ENCODE results near the gene CDC45.
A peak's percentile ranks its signal among the peaks of the same experiment; 100 is the strongest.
"Not testable (repeated sequence)": the region's sequence is repeated elsewhere in the genome, so short reads cannot be mapped to it uniquely, and the experiment has no call there.

The CDC45 gene

DNA sequence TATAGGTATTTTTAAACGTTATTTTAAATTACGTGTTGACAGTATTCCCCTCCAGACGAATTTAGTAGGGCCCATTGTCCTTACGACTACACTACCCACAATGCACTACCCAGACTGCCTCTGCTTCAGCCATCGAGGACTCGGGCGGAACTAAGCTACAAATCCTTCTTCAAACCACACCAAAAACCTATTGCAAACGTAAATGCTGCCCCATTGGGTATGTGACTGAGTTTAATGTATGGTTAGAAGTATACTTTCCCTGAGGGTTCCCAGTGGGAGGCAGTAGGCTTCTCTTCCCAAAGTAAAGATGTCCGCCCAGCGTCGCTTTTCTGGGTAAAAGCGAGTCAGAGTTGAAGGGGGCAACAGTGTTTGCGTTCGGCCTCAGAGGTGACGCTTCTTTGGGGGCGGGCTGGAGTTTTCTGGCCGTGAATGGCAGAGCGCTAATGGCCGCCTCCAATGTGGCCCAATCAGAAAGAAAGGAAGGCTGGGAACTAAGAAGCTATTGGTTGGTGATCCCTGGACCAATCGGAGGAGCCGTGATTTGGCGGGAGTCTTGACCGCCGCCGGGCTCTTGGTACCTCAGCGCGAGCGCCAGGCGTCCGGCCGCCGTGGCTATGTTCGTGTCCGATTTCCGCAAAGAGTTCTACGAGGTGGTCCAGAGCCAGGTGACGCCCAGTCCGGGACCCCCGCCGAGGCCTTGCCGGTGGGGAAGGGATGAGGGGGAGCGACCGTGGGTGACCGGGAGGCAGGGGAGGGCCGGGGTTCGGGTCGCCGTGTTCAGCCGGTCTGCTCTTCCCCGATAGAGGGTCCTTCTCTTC is at the start of gene CDC45:
CDC45 (plus strand) TSS at position 566 of the 818 bp plus-strand sequence; CDS start at position 615, 49 bp downstream.
- Histone ChIP-seq H3K4me1 (ENCODE audit: control insufficient read depth, insufficient read depth, low read length) (peaks cover 9% of the 10 kb centered on the region), H3K9ac (ENCODE audit: low read length) (peak within 1 kb of the TSS; percentile 81), H3K27ac (ENCODE audit: low read depth, low read length) (peak within 1 kb of the TSS; percentile 100), H3K36me3 (ENCODE audit: control insufficient read depth, insufficient read depth, low read length) (peaks cover 3% of the 10 kb centered on the region), H3K27me3 (ENCODE audit: control insufficient read depth, insufficient read depth, low read length) (no peaks in the 10 kb centered on the region), H3K4me3 (ENCODE audit: low read length) (peak within 1 kb of the TSS; percentile 89)

DNA sequence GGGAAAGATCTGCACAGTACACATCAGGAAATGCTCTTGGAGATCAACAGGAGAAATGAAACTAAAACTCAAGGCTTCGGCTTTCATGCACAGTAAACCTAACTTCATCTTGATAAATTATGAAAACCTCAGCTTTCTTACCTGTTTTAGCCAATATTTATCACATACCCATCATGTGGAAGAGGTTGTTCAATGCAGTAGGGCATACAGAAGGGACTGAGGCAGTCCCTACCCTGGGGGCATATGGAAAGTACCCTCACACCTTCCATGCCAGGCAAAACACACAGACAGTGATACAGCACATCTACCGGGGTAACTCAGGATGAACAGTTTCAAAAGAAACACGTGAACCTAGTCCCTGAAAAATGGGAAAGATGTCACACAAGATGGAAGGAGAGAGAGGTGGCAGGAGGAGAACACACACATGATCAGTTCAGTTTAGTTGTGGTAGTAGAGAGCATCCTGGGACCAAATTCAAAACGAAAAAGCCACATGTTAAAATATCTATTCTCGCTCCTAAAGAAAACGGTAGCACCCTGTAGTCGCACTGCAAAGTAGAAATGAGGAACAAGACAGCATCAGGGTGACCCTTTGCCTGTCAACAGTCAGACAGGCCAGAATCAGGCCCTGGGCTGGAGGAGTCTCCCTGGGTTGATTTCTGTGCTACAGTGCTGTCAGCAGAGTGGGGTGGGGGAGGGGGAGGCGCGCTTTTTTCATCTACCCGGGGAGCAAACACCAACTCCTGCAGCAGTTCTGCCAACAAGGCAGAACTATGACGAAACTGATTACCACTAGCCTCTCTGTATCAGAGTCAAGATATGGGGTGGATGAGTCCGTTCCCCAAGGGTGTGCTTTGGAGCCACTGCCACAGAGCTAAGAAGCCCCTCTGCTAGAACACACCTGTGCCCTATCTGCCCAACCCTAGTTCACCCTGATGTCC is 49.5 kb upstream of the CDC45 start:
- Histone ChIP-seq H3K4me3 (ENCODE audit: low read length) (peak overlapping the region; percentile 91), H3K36me3 (ENCODE audit: control insufficient read depth, insufficient read depth, low read length) (peaks cover 6% of the 10 kb centered on the region), H3K27me3 (ENCODE audit: control insufficient read depth, insufficient read depth, low read length) (no peaks in the 10 kb centered on the region), H3K4me1 (ENCODE audit: control insufficient read depth, insufficient read depth, low read length) (peaks cover 14% of the 10 kb centered on the region), H3K9ac (ENCODE audit: low read length) (peak overlapping the region; percentile 8), H3K27ac (ENCODE audit: low read depth, low read length) (no peak overlapping the region)

DNA sequence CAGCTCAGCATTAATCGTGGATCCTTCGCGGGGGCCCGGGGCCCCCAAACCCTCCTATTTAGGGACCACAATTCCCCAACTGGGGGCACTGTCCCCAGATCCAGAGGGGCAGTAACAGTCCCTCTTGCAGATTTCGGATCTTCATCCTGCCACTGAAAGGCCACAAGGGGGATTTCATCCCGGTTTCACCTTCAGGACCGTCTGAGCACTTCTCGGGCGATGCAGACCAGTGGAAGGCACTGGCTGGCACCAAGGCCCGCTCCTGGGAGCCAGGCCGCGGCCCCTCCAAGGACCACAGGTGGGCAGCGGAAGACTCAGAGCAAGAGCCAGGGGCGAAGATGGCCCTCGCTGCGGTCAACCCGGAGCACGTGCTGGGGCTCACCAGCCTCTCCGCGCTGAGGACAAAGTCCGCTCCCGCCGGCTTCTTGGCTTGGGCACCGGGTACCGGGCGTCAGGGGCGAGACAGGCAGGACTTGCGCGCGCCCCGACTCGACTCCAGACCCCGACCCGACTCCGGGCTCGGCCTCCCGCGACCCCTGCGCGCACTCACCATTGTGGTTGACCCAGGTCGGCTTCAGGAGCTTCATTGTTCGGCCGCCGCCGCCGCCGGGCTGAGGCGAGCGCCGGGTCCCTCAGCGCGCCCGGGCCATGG is 48.7 kb upstream of the CDC45 start:
- Histone ChIP-seq H3K9ac (ENCODE audit: low read length) (peak overlapping the region; percentile 8), H3K4me1 (ENCODE audit: control insufficient read depth, insufficient read depth, low read length) (peaks cover 14% of the 10 kb centered on the region), H3K36me3 (ENCODE audit: control insufficient read depth, insufficient read depth, low read length) (peaks cover 12% of the 10 kb centered on the region), H3K27me3 (ENCODE audit: control insufficient read depth, insufficient read depth, low read length) (no peaks in the 10 kb centered on the region), H3K27ac (ENCODE audit: low read depth, low read length) (no peak overlapping the region), H3K4me3 (ENCODE audit: low read length) (peak overlapping the region; percentile 91)

DNA sequence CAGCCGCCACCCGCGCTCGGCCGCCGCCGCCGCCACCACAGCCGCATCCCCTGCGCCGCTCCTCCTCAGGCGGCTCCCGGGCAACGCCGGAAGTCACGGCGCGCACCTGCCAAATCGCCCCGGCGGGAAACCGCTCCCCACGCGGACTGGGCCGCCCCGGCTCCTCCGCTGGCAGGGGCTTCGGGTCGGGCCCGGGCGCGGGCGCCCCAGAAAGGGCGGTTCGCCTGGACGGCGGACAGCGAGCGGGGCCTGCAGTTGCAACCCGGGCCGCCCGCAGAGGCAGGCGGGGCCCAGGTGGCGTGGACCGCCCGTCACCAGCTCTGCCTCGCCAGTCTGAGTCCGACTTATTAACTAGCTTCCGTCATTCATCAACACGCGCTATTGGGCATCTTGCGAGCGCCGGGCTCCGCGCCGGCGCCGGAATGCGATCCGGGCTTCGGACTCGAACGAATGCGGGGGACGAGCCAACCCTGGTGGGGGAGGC is 48.0 kb upstream of the CDC45 start, which contains the start of gene HIRA:
HIRA (minus strand) TSS at position 85 of the 484 bp plus-strand sequence. CDS start 257 bp downstream, outside the sequence.
- Histone ChIP-seq H3K4me1 (ENCODE audit: control insufficient read depth, insufficient read depth, low read length) (peaks cover 14% of the 10 kb centered on the region), H3K27me3 (ENCODE audit: control insufficient read depth, insufficient read depth, low read length) (no peaks in the 10 kb centered on the region), H3K4me3 (ENCODE audit: low read length) (peak within 1 kb of the TSS; percentile 91), H3K36me3 (ENCODE audit: control insufficient read depth, insufficient read depth, low read length) (peaks cover 12% of the 10 kb centered on the region), H3K9ac (ENCODE audit: low read length) (peak within 1 kb of the TSS; percentile 85), H3K27ac (ENCODE audit: low read depth, low read length) (peak within 1 kb of the TSS; percentile 96)

DNA sequence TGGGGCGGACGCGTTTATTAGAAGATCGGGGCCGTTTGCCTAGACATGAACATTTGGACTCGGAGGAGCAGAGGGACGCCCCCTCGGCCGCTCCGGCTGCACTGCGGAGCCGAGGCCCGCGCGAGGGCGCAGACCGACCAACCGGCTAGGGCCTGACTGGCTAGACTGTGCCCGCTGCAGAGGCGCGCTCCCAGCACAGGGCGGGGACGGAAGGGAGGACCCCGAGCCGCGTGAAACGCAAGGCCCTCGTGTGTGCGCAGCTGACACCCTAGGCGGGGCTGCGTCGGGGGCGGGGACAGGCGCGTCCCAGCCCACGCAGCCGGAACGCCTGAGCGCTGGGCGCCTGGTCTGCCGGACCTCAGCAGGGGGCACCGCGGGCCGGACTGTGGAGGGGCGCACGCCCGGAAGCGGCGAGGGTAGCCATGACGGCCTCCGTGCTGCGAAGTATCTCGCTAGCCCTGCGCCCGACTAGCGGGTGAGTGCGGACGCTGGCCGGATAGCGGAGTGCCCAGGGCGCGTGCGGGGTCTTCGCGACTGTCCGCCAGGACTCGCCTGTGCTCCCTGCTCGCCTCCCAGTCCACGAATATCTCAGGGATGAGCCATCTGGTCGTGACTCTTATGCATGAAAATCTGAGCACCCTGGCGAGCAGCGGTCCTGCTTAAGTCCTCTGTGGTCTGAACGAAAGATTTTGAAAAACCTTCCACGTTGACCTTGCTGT is 47.4 kb upstream of the CDC45 start, which contains the start of gene MRPL40:
MRPL40 (plus strand) TSS at position 413 of the 719 bp plus-strand sequence; CDS start at position 423, 10 bp downstream.
- Histone ChIP-seq H3K27ac (ENCODE audit: low read depth, low read length) (peak within 1 kb of the TSS; percentile 96), H3K9ac (ENCODE audit: low read length) (peak within 1 kb of the TSS; percentile 85), H3K36me3 (ENCODE audit: control insufficient read depth, insufficient read depth, low read length) (peaks cover 12% of the 10 kb centered on the region), H3K4me1 (ENCODE audit: control insufficient read depth, insufficient read depth, low read length) (peaks cover 14% of the 10 kb centered on the region), H3K27me3 (ENCODE audit: control insufficient read depth, insufficient read depth, low read length) (no peaks in the 10 kb centered on the region), H3K4me3 (ENCODE audit: low read length) (peak within 1 kb of the TSS; percentile 81)

- peaks cover 13% of the 10 kb centered on the region for H3K4me1 ChIP-seq (ENCODE audit: control insufficient read depth, insufficient read depth, low read length)
- no peaks in the 10 kb centered on the region for H3K27me3 ChIP-seq (ENCODE audit: control insufficient read depth, insufficient read depth, low read length)
- no peak overlapping the region for H3K4me3 ChIP-seq (ENCODE audit: low read length)
Measured at GRCh38 chr22:19434401-19434800, 45.3 kb upstream of the CDC45 start.

GRCh38 chr22:19434829-19435580 is 44.7 kb upstream of the CDC45 start:
- H3K9ac ChIP-seq (ENCODE audit: low read length), result no peak overlapping the region
- H3K4me3 ChIP-seq (ENCODE audit: low read length), result no peak overlapping the region
- peaks cover 9% of the 10 kb centered on the region for H3K4me1 ChIP-seq (ENCODE audit: control insufficient read depth, insufficient read depth, low read length)
- peaks cover 12% of the 10 kb centered on the region for H3K36me3 ChIP-seq (ENCODE audit: control insufficient read depth, insufficient read depth, low read length)
- no peaks in the 10 kb centered on the region for H3K27me3 ChIP-seq (ENCODE audit: control insufficient read depth, insufficient read depth, low read length)
- H3K27ac ChIP-seq (ENCODE audit: low read depth, low read length), result no peak overlapping the region

More at GRCh38 chr22:19434401-19434800, 45.3 kb upstream of the CDC45 start:
- H3K36me3 ChIP-seq (ENCODE audit: control insufficient read depth, insufficient read depth, low read length), result peaks cover 12% of the 10 kb centered on the region
- no peak overlapping the region for H3K9ac ChIP-seq (ENCODE audit: low read length)
- H3K27ac ChIP-seq (ENCODE audit: low read depth, low read length), result no peak overlapping the region

GRCh38 chr22:19436444-19437161 is 43.1 kb upstream of the CDC45 start:
- peaks cover 14% of the 10 kb centered on the region for H3K36me3 ChIP-seq (ENCODE audit: control insufficient read depth, insufficient read depth, low read length)
- not testable (repeated sequence) for H3K4me3 ChIP-seq (ENCODE audit: low read length); H3K9ac ChIP-seq (ENCODE audit: low read length); H3K4me1 ChIP-seq (ENCODE audit: control insufficient read depth, insufficient read depth, low read length); H3K27ac ChIP-seq (ENCODE audit: low read depth, low read length); H3K27me3 ChIP-seq (ENCODE audit: control insufficient read depth, insufficient read depth, low read length)

DNA sequence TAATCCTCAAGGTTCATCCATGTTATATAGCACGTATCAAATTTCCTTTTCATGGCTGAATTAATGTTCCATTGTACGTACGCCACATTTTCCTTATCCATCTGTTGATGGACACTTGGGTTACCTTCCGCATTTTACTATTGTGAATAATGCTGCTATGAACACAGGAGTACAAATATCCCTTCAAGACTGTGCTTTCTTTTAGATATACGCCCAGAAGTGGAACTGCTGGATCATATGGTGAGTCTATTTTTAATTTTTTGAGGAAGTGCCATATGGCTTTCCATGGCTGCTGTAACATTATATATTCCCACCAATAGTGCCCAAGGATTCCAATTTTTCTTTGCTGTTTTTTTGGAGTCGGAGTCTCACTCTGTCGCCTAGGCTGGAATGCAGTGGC is 41.4 kb upstream of the CDC45 start:
- no peak overlapping the region for H3K27ac ChIP-seq (ENCODE audit: low read depth, low read length)
- peaks cover 14% of the 10 kb centered on the region for H3K36me3 ChIP-seq (ENCODE audit: control insufficient read depth, insufficient read depth, low read length)

GRCh38 chr22:19440411-19441195 is 39.1 kb upstream of the CDC45 start:
- no peaks in the 10 kb centered on the region for H3K4me1 ChIP-seq (ENCODE audit: control insufficient read depth, insufficient read depth, low read length)
- H3K27ac ChIP-seq (ENCODE audit: low read depth, low read length), result no peak overlapping the region
- H3K36me3 ChIP-seq (ENCODE audit: control insufficient read depth, insufficient read depth, low read length), result peaks cover 11% of the 10 kb centered on the region
- no peak overlapping the region for H3K9ac ChIP-seq (ENCODE audit: low read length)
- no peak overlapping the region for H3K4me3 ChIP-seq (ENCODE audit: low read length)
- no peaks in the 10 kb centered on the region for H3K27me3 ChIP-seq (ENCODE audit: control insufficient read depth, insufficient read depth, low read length)

More for the DNA sequence above, 41.4 kb upstream of the CDC45 start:
- Histone ChIP-seq H3K27me3 (ENCODE audit: control insufficient read depth, insufficient read depth, low read length) (no peaks in the 10 kb centered on the region), H3K4me1 (ENCODE audit: control insufficient read depth, insufficient read depth, low read length) (no peaks in the 10 kb centered on the region), H3K4me3 (ENCODE audit: low read length) (no peak overlapping the region), H3K9ac (ENCODE audit: low read length) (no peak overlapping the region)

Data from rectal smooth muscle tissue (tissue), 1 donor.